Stomach (tissue), 9 donors: Measurements from ENCODE around the gene RFTN1. TPM values are rescaled to one million over a fixed set of nuclear protein-coding genes. Genes with fewer than 3 reads are reported as not detected.
A peak's percentile ranks its signal among the peaks of the same experiment; 100 is the strongest.

Source experiments
- DNase-seq, 2 donors: peaks; one replicate each; pipeline versions ENCODE4 v3.0.0 to v3.0.0-alpha.2; 2013 to 2019
- H3K27ac ChIP-seq, 5 donors: fragments of 200-600 bp in 4 of 5; sonication (generic) in 4 of 5; one replicate each; pipeline ENCODE4 v1.5.1; 2013 to 2019; ENCODE audit warnings: mild to moderate bottlenecking in 1 of 5, moderate library complexity in 1 of 5
- H3K27me3 ChIP-seq, 3 donors: fragments of 200-600 bp; sonication (generic); one replicate each; pipeline ENCODE4 v1.5.1; 2017 to 2019; ENCODE audit warnings: mixed run types in 1 of 3
- H3K36me3 ChIP-seq, 4 donors: fragments of 200-600 bp; sonication (generic); 1 replicate in 3 of 4; 2 replicates in 1 of 4; pipeline ENCODE4 v1.5.1; 2016 to 2019
- H3K4me1 ChIP-seq, 4 donors: fragments of 200-600 bp; sonication (generic); one replicate each; pipeline ENCODE4 v1.5.1; 2016 to 2019
- H3K4me3 ChIP-seq, 4 donors: fragments of 200-600 bp; sonication (generic) in 3 of 4; one replicate each; pipeline ENCODE4 v1.5.1; 2016 to 2019; ENCODE audit warnings: mild to moderate bottlenecking in 1 of 4
- H3K9me3 ChIP-seq, 4 donors: fragments of 200-600 bp; sonication (generic); one replicate each; pipeline ENCODE4 v1.5.1; 2016 to 2019
- EP300 ChIP-seq: sonication (generic); formaldehyde crosslinking; IDR thresholded peaks from one replicate; pipeline ENCODE4 v1.6.1; 2017; ENCODE audit warnings: antibody characterized with exemption
- POLR2A ChIP-seq, 4 donors: fragments of 450-650 bp; IDR thresholded peaks; one replicate each; pipeline ENCODE4 v1.6.1; 2016; ENCODE audit warnings: antibody characterized with exemption in 4 of 4, control low read depth in 2 of 4, mild to moderate bottlenecking in 1 of 4, moderate library complexity in 1 of 4
- POLR2AphosphoS5 ChIP-seq, 3 donors: sonication (generic); formaldehyde crosslinking; IDR thresholded peaks; one replicate each; pipeline ENCODE4 v1.6.1; 2016; ENCODE audit warnings: antibody characterized with exemption in 3 of 3
- WGBS, 5 donors: extraction: QIAGEN DNeasy Blood & Tissue Kit in 3 of 5; methylation state at CpG; one replicate each; pipeline versions ENCODE4 v1.1.5 to v1.1.7; 2013 to 2018; 5-methylcytosine and 5-hydroxymethylcytosine counted together
- intact Hi-C: fragments of 100-400 bp; cut with DNase I; formaldehyde crosslinking; loops from one replicate; pipeline ENCODE4 v1.15.1; 2023; ENCODE audit warnings: low total_unique reads
- polyA plus RNA-seq, 3 donors: library from polyadenylated mRNA; stranded (reverse); fragments of 200-250 nt; gene quantifications; one replicate each; pipeline ENCODE4 v1.2.3, GENCODE V29; 2013
- total RNA-seq, 5 donors: library from RNA; depleted of rRNA; stranded (reverse); fragments of >200 nt; gene quantifications; one replicate each; pipeline versions ENCODE4 v1.1.0 to v1.2.3, GENCODE V29; 2014 to 2016
- TF ChIP-seq, protein P1 (sequence below), 7 experiments: fragments of 450-650 bp in 4 of 7; fragments of 200-600 bp in 3 of 7; sonication (generic) in 3 of 7; IDR thresholded peaks; one replicate each; pipeline ENCODE4 v1.5.1; 2016 to 2019; ENCODE audit warnings: antibody characterized with exemption in 7 of 7, control low read depth in 2 of 7, mild to moderate bottlenecking in 1 of 7
- donor health status: healthy with polysubstance abuse.
- donor health status: Bipolar disorder and iron deficiency.
- donor health status: healthy.

Gene RFTN1
- total and polyA plus RNA-seq, 8 donors, result 4.6 to 103 (median 18.9) TPM

- Histone ChIP-seq H3K4me3 (no peak overlapping the region), H3K4me1 (peaks cover 0 to 37% (median 14%) of the 10 kb centered on the region in 4 donors), H3K27ac (peak overlapping the region in 1 of 5 donors; percentile 55), H3K9me3 (no peaks in the 10 kb centered on the region), H3K27me3 (no peaks in the 10 kb centered on the region), H3K36me3 (peaks cover 0 to 18% (median 9%) of the 10 kb centered on the region in 4 donors)
- TF ChIP-seq POLR2AphosphoS5 (IDR thresholded peaks at IDR 0.05), result no peak
- TF ChIP-seq POLR2A (IDR thresholded peaks at IDR 0.05), result no peak
- DNase-seq, result no peak
- 79 to 89% (median 85%) methylated on average over 8 of the region's 8 CpGs for WGBS, 5 donors
- intact Hi-C loops, result no loop called here
Observed at GRCh38 chr3:16369885-16370284, 143.6 kb downstream of the RFTN1 start.

DNA sequence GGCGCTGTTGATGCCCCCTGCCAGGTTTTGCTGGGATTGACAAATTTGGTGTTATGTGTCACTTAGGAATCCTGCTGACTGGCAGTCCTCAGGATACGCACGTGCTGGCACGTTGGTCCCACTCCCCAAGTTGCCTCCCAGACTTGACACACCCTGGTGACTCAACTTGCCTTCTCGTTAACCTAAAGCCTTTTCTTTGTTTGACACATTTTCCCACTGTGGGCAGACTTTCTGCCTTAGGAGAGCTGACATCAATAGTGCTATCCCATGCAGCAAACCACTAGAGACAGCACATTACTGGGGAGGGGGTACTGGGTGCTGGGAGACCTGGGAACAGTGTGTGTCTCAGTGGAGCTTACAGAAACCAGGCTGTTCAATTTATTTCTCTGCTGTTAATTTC is 144.2 kb downstream of the RFTN1 start:
- Histone ChIP-seq H3K9me3 (no peaks in the 10 kb centered on the region), H3K36me3 (peaks cover 0 to 21% (median 9%) of the 10 kb centered on the region in 4 donors), H3K4me1 (peaks cover 0 to 37% (median 14%) of the 10 kb centered on the region in 4 donors), H3K27me3 (no peaks in the 10 kb centered on the region), H3K27ac (no peak overlapping the region), H3K4me3 (no peak overlapping the region)
- no peak for DNase-seq
- TF ChIP-seq, protein P1, sequence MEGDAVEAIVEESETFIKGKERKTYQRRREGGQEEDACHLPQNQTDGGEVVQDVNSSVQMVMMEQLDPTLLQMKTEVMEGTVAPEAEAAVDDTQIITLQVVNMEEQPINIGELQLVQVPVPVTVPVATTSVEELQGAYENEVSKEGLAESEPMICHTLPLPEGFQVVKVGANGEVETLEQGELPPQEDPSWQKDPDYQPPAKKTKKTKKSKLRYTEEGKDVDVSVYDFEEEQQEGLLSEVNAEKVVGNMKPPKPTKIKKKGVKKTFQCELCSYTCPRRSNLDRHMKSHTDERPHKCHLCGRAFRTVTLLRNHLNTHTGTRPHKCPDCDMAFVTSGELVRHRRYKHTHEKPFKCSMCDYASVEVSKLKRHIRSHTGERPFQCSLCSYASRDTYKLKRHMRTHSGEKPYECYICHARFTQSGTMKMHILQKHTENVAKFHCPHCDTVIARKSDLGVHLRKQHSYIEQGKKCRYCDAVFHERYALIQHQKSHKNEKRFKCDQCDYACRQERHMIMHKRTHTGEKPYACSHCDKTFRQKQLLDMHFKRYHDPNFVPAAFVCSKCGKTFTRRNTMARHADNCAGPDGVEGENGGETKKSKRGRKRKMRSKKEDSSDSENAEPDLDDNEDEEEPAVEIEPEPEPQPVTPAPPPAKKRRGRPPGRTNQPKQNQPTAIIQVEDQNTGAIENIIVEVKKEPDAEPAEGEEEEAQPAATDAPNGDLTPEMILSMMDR (IDR thresholded peaks at IDR 0.05), result no peak
- TF ChIP-seq POLR2A (IDR thresholded peaks at IDR 0.05), result no peak
- TF ChIP-seq POLR2AphosphoS5 (IDR thresholded peaks at IDR 0.05), result no peak
- TF ChIP-seq EP300, result no peak
- 63 to 79% (median 63%) methylated on average over 5 of the region's 5 CpGs for WGBS, 5 donors
- intact Hi-C loops, result no loop called here

GRCh38 chr3:16366581-16366980 is 146.9 kb downstream of the RFTN1 start:
- H3K27me3 ChIP-seq, result no peaks in the 10 kb centered on the region
- H3K36me3 ChIP-seq, result peaks cover 0 to 33% (median 12%) of the 10 kb centered on the region in 4 donors
- intact Hi-C loops, result no loop called here
- H3K4me3 ChIP-seq, result no peak overlapping the region
- DNase-seq, result no peak
- no peak overlapping the region for H3K27ac ChIP-seq
- H3K9me3 ChIP-seq, result no peaks in the 10 kb centered on the region
- 51 to 75% (median 64%) methylated on average over 5 of the region's 5 CpGs for WGBS, 5 donors
- no peak for TF ChIP-seq POLR2A (IDR thresholded peaks at IDR 0.05)
- TF ChIP-seq POLR2AphosphoS5 (IDR thresholded peaks at IDR 0.05), result no peak
- TF ChIP-seq EP300, result no peak
- peaks cover 0 to 23% (median 8%) of the 10 kb centered on the region in 4 donors for H3K4me1 ChIP-seq

GRCh38 chr3:16365491-16366128 is 147.9 kb downstream of the RFTN1 start:
- whole genome bisulfite sequencing, 5 donors, result 66 to 83% (median 74%) methylated on average over 6 of the region's 6 CpGs
- no peaks in the 10 kb centered on the region for H3K9me3 ChIP-seq
- peaks cover 0 to 38% (median 12%) of the 10 kb centered on the region in 4 donors for H3K36me3 ChIP-seq
- no peak for DNase-seq
- no peaks in the 10 kb centered on the region for H3K27me3 ChIP-seq
- H3K27ac ChIP-seq, result no peak overlapping the region
- peaks cover 0 to 15% (median 2%) of the 10 kb centered on the region in 4 donors for H3K4me1 ChIP-seq
- intact Hi-C loops, result no loop called here
- no peak for TF ChIP-seq POLR2AphosphoS5 (IDR thresholded peaks at IDR 0.05)
- TF ChIP-seq, protein P1 (IDR thresholded peaks at IDR 0.05), result no peak
- TF ChIP-seq POLR2A (IDR thresholded peaks at IDR 0.05), result no peak
- no peak for TF ChIP-seq EP300
- no peak overlapping the region for H3K4me3 ChIP-seq

DNA sequence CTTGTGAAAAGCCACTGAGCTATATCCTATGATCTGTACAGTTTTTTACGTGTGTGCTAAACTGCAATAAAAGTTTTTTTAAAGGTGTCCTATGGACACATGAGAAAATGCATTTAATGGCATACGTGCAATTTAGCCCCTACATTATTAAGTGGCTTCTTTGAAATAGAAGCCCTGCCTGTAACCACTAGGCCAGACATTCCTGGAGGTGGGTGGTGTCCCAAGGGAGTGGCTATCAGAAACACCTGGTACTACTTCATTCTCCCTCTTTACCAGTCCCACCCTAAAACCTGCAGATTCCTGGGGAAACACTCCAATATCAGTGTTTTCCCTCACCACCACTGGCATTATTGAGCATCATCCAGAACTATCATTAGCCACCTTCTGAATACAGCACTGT is 148.5 kb downstream of the RFTN1 start:
- WGBS, 5 donors, result 68 to 87% (median 81%) methylated on average over 2 of the region's 2 CpGs
- TF ChIP-seq POLR2AphosphoS5 (IDR thresholded peaks at IDR 0.05), result no peak
- no peak for TF ChIP-seq POLR2A (IDR thresholded peaks at IDR 0.05)
- TF ChIP-seq EP300, result no peak
- TF ChIP-seq, protein P1 (IDR thresholded peaks at IDR 0.05), result no peak
- peaks cover 0 to 36% (median 12%) of the 10 kb centered on the region in 4 donors for H3K36me3 ChIP-seq

More for the DNA sequence above, 148.5 kb downstream of the RFTN1 start:
- H3K27ac ChIP-seq, result no peak overlapping the region
- H3K4me1 ChIP-seq, result peaks cover 0 to 8% (median 0%) of the 10 kb centered on the region in 4 donors
- intact Hi-C loops, result no loop called here
- no peak for DNase-seq
- H3K27me3 ChIP-seq, result no peaks in the 10 kb centered on the region
- no peaks in the 10 kb centered on the region for H3K9me3 ChIP-seq
- H3K4me3 ChIP-seq, result no peak overlapping the region
